HepG2 (cell line): ENCODE measurements around the gene EDN2.

Source experiments
- CTCF ChIP-seq: sonication (generic); formaldehyde crosslinking; IDR thresholded peaks from 2 replicates; pipeline ENCODE4 v1.5.0; 2020; ENCODE audit warnings: mild to moderate bottlenecking, missing genetic modification reagents, moderate library complexity
- FOXK2 ChIP-seq: fragments of 450-650 bp; IDR thresholded peaks from 2 replicates; pipeline ENCODE4 v1.6.1; 2016
- TAF1 ChIP-seq: sonication (generic); formaldehyde crosslinking; IDR thresholded peaks from 2 replicates; pipeline ENCODE4 v1.4.0; 2020; ENCODE audit warnings: missing genetic modification reagents
- ZNF253 ChIP-seq: sonication (generic); formaldehyde crosslinking; IDR thresholded peaks from 2 replicates; pipeline ENCODE4 v1.8.0; 2022; ENCODE audit warnings: mild to moderate bottlenecking, missing genetic modification reagents, borderline replicate concordance
- ZNF616 ChIP-seq: sonication (generic); formaldehyde crosslinking; IDR thresholded peaks from 2 replicates; pipeline ENCODE4 v1.5.0; 2020; ENCODE audit warnings: low read depth, mild to moderate bottlenecking, missing genetic modification reagents

- TF ChIP-seq CTCF (CRISPR knock-in tag) (no peak), FOXK2 (no peak), ZNF253 (CRISPR knock-in tag) (no peak), ZNF616 (CRISPR knock-in tag) (no peak), TAF1 (CRISPR knock-in tag) (no peak)
Measured at GRCh38 chr1:41500378-41500777, 15.9 kb upstream of the EDN2 start.
